Activated CD4-positive, CD25-positive, alpha-beta regulatory T cell treated with anti-CD3 and anti-CD28 coated beads, Interleukin-2, amount 50 U/mL, for 24 hours (primary cell): ENCODE measurements around the gene ADCY7.
"Not testable (repeated sequence)": the region's sequence is repeated elsewhere in the genome, so short reads cannot be mapped to it uniquely, and the experiment has no call there.

ENCODE experiments used
- ATAC-seq, 2 donors: fragments of 150-1000 bp; cut with Tn5 transposase; one replicate each; pipeline ENCODE4 v1.10.0; 2021; ENCODE audit warnings: mild to moderate bottlenecking in 1 of 2, moderate library complexity in 1 of 2

ADCY7 gene

DNA sequence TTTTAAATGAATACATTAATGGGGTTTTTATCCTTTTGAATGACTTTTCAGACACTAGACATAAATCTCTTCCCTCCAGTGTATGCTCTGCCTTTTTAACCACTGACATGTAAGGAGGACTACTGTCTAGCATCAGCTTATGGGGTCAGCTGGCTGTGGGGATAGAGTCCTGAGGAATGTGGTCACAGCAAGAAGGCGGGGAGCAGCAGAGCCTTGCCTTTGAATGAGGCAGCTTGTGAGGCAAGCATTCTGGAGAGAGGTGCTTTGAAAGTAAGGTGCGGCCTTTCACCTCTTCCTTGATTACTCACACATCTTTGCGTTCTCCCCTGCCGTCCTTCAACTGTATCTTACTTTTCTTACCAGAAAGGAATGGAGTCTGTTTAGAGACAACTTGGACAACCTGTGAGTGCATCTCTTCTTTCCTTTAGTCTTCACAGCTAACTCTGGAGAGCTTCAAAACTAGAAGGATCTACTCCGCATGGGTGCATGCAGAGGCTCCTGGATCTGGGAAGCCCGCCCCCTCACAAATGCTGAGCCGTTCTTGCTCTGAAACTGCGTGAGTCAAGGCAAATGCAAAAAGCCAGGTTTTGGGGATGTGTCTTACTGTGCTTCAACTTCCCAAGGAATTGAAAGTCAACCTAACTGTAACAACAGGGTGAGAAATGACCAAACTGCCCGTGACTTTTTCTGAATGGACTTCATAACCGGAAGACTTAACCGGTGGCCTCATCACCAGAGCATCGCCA, 49.9 kb downstream of the ADCY7 start:
- no peak for ATAC-seq

DNA sequence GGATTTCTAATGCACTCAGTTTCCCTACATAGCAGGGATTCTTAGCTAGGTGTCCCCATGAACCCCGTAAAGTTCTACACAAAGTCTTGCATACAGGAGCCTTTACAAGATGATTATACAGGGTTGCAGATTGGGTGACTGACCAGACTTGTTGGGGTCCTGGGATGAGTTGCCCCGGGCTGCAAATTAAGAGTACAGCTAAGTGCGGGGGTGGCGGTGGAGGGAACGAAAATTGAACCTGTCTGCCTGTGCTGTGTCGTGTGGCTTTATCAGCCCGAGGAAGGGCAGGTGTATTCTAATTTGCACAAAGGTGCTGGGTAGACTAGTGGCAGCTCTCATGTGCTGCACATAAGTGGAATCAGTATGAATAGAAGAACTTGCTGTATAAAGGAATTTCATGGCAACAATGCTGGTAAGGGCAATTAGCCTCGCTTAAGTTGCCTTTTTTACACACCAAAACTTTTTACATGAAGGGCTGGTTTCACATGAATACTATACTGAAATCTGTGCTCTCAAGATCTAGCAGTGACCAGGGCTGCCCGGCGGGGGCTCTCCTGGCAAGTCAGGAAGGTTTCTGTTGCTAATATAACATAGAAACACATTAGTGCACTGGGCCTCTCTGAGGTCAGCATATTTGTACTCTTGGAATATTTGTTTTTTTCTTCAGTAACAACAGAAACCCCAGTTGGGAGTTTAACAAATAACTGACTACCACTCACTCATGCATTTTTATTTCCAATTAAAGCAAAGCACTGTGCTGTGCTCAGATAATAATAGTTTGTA, 50.7 kb downstream of the ADCY7 start:
- ATAC-seq, result no peak

DNA sequence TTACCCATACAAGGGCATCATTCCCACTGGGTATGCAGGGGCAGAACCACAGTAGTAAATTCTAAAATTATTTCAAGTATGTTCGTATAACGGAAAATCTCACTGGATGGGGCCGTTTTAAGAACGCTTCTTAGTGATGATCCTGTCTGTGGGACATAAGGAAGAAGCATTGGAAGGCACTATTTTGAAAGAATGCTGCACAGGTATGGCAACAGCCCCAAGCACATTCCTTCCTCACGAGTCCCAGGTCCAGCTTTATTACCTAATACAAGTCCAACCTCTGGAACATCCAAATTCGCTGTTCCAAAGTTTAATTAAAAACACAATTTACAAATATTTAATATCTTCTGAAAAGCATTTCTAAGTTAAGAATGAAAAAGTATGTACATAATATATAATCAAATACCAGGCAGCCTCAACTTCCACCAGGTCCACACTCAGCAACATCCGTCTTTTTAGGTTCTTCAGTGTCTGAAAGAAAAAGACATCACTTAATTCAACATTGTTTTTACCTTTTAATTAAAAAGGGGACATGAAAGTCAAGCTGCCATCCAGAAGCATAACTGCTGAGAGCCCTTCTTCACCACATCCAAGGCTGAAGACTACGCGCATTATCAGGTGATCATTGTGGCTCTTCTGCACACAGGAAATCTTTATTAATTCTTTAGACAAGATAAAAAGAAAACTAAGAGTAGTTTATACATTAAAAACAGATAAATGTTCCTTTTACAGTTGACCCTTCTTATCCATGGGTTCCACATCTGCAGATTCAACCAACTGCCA, 52.6 kb downstream of the ADCY7 start:
- no peak for ATAC-seq

DNA sequence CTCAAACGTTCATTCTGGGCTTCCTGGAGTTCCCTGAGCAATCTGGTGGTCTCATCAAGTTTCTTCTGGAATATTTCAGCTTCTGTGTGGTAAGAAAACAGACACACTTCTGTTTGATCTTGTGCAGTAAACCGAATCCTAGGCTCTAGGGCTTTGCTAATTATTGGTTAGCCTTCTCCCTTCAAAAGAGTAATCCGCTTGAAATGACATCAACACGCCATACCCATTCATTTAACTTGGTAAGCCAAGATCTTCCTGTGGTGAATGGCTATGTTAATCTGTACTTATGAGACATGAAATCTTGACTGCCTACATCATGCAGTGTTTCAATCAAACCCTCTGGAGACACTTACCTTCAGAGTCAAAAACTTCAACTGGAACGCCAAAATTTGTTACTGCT, 54.0 kb downstream of the ADCY7 start:
- ATAC-seq, result no peak

DNA sequence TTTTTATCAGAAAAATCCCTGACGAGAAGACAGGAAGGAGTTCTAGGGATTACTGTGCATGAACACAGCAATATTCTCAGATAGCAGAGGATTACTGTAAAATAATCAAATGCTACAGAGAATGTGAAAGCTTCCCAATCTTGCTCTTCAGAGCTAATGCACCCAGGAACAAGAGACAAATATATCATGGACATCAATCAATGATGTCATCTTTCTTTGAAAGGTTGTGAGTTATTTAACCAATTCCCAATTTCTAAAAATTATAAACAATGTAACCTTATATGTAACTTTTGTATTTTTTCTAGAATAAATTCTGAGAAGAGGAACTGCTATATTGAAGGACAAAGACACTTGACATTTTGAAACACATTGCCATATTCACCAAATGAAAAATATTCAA, 56.0 kb downstream of the ADCY7 start:
- no peak for ATAC-seq

DNA sequence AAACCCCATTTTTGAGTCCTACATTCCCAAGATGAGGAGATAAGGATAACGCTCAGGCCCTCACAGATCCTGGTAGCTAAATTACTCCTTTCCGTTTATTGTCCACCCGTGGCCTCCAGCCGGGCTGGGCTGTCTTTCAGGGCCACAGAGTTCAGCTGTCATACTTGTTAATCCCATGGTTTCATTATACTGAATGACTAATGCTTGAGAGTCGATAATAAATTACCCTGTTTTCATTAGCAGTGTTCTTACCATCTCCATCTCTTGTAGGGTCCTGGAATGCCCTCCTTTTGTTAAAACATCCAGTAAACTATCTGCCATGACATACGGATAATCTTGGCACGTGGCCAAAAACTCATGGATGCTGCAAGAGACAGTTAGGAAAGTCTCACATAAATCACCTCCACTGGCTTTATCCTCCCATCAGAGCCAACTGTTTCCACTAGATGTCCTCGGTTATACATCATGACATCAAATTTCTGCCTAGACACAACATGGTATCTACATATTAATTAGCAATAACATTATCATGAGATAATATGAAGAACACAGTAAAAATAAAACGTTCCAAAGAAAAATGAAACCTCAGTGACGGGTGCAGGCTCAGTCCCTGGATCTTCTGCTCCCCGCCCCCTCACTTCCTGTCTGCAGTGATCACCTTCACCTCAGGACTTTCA, 57.1 kb downstream of the ADCY7 start:
- ATAC-seq, result no peak

DNA sequence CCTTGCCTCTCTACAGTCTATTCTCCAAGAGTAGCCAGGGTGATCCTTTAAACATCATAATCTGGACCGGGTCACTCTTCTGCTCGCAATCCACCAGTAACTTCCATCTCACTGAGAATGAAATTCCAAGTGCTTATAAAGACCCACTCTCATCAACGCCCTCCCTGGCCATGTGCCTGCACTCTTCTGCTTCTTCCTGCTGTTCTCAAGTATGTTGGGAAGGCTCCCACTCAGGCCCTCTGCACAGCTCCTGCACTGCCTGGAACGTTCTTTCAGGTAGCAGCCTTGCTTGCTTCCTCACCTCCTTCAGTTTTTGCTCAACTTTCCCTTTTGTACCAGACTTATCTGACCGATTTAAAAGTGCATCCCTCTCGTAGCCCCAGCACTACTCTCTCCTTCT, 58.0 kb downstream of the ADCY7 start:
- no peak for ATAC-seq

DNA sequence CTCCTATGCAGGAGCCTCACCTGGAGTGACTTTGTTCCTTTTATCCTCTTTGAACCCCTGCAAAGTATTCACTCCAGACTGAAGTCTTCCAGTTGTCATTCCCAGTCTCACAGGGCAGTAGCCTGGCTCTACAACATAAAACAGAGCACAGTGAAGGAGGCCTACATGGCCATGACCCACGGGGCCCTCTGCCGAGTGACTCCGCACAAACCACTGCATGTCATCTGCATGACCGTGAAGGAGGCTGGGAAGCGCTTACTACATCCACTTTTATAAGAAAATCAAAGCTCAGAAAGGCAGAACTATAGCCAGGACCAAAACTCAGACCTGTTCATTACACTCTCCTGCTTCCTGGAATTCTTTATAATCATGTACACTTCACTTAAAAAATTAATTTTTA, 59.9 kb downstream of the ADCY7 start:
- ATAC-seq, result no peak

DNA sequence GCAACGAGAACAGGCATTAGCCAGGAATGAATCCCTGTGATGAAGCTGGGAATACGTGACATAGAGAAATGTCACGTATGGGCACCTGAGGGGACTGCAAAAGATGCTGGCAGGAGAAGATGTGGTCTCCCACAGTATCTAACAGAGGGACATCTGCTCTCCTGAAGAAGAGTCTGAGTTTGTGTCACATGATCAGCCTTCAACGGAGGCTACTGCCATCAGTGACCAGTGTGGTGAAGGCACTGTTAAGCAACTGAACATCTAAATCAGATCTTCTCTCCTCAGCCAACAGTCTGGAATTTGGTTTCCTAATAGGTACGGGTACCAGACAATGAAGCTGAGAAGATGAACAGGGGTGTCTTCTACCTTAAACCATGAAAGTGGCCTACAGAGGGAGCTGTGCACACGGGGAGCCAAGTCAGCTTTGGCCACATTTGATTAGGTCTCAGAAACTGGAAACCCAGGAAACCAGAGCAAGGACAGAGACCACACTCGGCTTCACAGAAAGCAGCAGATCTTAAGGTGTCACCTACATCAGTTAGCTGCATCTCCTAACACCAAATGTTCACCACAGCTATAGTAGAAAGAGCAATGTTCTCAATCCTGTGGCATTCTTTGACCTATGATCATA, 60.6 kb downstream of the ADCY7 start:
- peak; percentile 82 to 85 for ATAC-seq

DNA sequence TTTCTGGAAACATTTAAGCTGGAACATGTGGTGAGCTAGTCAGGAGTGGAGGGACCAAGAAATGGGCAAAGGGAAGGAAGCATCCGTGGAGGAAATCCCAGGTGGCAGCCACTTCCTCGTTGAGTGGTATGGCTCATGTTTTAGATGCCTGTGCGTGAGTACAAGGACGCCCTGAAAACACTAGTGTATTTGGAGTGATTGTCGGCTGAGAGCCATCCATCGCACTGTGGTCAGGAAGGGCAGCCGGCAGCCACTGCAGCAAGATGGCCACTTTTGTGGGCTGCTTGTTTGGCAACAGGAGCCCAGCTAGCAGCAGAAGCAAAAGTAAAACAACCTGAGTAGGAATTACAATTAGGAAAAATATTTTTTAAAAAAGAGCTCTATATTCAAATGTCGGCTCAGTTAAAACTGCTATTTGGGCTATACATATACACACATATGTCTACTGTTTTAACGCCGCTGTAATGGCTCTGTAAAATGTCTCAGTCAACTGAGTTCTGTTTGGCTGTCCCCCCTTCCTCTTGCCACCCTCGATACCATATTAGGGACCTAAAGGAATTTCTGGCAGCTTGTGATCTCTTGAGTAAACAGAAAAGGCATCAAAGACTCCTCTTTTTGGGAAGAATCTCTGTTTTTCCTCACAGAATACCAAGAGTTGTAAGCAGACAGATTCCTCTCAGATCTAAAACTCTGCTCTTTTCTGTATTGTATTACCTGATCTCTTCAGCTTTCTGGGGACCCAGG, 63.3 kb downstream of the ADCY7 start:
- no peak for ATAC-seq

DNA sequence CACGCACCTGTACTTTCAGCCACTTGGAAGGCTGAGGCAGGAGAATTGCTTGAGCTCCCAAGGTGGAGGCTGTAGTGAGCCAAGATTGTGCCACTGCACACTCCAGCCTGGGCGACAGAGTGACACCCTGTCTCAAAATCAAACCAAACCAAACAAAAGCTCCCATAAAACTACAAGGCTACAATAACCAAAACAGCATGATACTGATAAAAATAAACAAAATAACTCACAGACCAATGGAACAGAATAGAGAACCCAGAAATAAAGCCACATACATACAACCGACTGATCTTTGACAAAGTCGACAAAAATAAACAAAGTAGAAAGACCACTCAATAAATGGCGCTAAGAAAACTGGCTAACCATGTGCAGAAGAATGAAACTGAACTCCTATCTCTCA, 65.2 kb downstream of the ADCY7 start:
- no peak for ATAC-seq

DNA sequence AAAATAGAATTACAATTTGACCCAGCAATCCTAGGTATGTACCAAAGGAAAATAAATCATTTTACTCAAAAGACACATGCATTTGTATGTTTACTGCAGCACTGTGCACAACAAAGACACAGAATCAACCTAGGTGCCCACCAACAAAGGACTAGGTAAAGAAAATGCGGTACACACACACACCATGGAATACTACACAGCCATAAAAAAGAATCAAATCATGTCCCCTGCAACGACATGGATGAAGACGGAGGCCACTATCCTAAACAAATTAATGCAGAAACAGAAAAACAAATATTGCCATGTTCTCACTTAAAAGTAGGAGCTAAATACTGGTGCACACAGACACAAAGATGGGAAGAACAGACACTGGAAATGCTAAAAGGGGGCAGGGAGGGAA, 66.2 kb downstream of the ADCY7 start:
- ATAC-seq, result no peak

DNA sequence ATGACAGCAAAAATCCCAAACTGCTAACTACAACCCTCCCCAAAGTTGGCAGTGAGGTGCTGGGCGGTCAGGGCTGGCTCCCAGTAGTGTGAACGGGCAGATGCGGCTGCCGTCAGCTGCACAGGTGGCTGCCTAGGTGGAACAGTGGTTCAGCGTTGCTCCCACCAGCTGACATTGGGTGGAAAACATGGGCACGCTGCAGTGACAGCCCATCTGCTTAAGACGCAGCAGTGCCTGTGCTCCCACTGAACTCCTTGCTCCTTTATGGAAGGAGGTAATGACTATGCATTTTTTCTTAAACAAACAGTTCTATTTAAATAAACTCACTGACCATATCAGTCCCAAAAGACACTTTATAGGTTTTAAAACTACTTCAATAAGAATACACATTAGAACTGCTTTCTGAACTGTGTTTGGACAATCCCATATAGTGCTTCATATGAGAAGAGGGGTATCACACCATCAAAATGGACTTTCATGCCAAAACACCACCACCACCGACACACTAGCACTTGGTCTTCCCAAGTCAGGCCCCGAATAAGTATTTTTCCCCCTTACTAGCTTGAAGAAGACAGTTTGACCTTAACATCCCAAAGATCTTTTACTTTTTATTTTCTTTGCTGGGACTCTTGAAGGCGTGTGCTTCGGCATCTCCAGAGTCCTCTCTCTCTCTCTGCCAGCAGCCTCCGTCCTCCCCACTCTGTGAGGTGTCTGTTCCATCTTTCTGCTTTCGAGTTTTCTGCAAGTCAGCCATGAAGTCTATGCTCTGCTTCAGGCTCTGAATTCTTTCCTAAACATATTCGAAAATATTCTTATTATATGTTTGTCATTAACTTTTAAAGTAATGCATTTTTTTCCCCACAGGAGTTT, 68.0 kb downstream of the ADCY7 start:
- no peak for ATAC-seq

DNA sequence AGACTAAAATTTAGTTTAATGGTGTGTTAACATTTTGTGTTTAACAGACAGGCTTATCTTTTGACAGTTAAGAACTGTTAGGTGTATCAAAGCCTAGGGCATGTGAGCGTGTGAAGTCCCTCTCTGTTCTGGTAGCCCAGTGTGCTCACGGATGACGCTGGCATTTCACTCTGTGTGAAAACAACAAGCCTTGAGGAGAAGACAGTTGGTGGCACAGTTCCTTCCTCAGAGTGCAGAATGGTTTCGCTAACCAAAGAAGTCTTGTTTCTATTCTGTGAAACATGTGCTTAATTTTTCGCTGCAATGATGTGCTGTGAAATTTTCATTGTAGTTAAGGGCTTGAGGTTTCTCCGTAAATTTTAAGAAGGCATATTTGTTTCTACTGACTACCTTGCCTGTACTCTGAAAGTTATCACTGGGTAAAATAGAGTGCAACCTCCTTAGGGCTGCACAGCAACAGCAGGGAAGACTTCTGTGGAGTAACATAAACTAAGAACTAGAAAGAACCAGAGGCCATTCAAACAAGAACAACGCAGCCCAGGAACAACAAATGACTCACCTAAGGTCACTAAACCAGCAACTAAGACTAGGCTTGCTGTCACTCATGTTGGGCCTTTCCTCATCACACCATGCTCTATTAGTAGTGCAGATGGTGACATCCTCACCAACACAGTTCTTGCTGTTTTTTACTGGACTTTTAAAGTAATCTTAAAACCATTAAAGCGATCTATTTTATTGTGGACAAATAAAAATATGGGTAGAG, 69.0 kb downstream of the ADCY7 start:
- ATAC-seq, result peak; percentile 57

DNA sequence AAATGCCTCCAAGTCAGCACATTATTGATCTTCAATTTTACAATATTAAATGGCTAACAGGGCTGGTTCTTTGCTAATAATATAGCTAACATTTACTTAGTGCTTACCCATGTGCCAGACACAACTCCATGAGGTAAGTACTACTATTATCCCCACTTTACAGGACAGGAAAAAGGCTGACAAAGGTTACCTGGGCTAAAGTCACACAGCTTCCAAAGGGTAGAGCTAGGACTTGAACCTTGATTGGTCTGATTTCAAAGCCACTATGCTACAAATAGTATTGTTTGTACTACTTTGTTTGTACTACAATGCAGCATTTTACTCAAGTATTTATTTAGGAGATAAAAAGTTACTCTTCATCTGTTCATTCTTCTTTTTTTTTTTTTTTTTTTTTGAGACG, 70.5 kb downstream of the ADCY7 start:
- ATAC-seq, result no peak

DNA sequence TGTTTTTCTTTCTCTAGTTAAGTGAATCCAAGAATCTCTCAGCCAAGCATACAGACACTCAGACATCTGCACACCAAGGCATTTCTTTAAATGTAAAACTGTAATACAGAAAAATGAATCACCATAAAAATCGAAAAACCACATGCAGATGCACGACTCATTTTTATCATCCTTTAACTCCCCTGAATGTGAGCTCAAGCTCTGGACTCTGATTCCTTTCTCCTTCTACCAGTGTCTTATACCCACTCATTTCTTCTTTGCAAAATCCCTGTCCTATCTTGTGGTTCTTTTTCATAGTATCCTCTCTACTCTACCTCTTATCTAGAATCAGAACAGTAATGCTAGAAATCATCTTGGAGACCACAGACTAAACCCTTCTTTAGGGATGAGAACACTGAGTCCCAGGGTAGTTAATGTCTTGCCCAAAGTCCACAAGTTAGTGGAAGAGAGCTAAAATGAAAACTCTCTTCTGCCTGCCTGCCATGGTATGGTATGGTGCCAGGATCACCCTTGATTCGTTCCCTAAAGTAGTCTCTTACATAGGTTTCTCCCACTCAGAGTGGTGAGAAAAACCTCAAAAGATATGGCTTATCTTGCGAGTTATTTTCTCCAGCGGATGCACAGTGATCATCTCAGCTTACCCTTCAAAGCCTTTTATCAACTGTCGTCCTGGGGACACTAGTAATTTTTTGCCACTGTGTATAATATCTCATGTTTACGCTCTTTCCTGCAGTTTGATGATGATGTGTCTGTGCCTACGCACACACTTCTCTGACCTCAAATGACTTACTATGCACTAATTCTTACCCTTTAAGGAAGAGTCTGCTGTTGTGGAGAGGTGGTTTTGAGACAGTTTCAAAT, 72.2 kb downstream of the ADCY7 start:
- ATAC-seq, result peak; percentile 77 to 80

DNA sequence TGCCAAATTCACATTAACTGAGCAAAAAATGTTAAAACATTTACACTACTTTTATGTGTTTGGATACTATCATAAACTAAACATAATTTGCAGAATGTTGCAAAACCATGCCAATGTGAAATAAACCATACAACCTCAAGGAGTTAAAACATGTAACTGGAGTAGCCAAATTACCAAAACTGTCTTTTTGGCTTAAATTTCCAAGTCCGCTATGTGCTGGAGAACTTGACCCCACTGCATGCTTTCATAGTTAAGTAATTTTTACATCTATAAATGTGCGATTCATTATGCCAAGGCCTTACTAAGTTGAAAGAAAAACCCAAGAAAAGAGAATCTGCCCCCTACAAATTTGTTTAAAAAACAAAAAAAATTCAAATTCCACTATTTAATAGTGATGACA, 74.2 kb downstream of the ADCY7 start:
- no peak for ATAC-seq

DNA sequence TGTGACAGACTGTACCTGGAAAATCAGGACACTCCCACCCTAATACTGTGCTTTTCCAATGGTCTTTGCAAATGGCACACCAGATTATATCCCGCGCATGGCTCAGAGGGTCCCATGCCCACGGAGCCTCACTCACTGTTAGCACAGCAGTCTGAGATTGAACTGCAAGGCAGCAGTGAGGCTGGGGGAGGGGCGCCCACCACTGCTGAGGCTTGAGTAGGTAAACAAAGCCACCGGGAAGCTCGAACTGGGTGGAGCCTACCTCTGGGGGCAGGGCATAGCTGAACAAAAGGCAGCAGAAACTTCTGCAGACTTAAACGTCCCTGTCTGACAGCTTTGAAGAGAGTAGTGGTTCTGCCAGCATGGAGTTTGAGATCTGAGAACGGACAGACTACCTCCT, 77.2 kb downstream of the ADCY7 start:
- ATAC-seq, result not testable (repeated sequence)

DNA sequence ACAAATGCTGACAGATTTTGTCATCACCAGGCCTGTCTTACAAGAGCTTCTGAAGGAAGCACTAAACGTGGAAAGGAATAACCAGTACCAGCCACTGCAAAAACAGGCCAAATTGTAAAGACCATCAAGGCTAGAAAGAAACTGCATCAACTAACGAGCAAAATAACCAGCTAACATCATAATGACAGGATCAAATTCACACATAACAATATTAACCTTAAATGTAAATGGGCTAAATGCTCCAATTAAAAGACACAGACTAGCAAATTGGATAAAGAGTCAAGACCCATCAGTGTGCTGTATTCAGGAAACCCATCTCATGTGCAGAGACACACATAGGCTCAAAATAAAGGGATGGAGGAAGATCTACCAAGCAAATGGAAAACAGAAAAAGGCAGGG, 78.9 kb downstream of the ADCY7 start:
- ATAC-seq, result not testable (repeated sequence)
